ENCODE data around the gene IFNAR1. TPM values are rescaled to one million over a fixed set of nuclear protein-coding genes. Genes with fewer than 3 reads are reported as not detected.

The IFNAR1 gene
- total and polyA plus RNA-seq, 9 of the 15 experiments (the other 6 are each of a cell fraction or from before 2014, with no cell fraction given) = 8.6 to 31.8 (median 14.8) TPM

DNA sequence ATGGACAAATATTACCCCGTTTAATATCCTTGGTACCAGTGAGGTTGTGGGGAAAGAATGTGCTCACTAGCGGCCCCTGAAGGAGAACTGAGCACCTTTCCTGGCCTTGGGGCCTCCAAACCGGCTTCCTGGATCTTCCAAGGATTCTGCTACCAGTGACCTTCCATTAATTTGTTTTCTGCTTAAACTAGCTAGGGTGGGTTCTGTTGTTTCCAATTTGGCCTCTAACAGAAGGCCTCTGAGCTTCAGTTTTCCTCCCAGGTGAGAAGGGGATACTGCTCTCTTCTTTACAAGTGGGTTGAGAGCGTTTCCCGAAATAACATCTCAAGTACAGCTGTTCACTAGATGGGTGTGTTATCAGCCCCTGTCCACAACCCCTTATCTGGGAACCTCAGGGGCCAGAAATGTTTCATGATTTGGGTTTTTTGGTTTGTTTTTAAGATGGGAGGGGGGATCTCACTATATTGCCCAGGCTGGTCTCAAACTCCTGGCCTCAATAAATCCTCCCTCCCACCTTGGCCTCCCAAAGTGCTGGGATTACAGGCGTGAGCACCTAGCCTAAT, 61.5 kb downstream of the IFNAR1 start (continued):
- TF ChIP-seq, protein P1, sequence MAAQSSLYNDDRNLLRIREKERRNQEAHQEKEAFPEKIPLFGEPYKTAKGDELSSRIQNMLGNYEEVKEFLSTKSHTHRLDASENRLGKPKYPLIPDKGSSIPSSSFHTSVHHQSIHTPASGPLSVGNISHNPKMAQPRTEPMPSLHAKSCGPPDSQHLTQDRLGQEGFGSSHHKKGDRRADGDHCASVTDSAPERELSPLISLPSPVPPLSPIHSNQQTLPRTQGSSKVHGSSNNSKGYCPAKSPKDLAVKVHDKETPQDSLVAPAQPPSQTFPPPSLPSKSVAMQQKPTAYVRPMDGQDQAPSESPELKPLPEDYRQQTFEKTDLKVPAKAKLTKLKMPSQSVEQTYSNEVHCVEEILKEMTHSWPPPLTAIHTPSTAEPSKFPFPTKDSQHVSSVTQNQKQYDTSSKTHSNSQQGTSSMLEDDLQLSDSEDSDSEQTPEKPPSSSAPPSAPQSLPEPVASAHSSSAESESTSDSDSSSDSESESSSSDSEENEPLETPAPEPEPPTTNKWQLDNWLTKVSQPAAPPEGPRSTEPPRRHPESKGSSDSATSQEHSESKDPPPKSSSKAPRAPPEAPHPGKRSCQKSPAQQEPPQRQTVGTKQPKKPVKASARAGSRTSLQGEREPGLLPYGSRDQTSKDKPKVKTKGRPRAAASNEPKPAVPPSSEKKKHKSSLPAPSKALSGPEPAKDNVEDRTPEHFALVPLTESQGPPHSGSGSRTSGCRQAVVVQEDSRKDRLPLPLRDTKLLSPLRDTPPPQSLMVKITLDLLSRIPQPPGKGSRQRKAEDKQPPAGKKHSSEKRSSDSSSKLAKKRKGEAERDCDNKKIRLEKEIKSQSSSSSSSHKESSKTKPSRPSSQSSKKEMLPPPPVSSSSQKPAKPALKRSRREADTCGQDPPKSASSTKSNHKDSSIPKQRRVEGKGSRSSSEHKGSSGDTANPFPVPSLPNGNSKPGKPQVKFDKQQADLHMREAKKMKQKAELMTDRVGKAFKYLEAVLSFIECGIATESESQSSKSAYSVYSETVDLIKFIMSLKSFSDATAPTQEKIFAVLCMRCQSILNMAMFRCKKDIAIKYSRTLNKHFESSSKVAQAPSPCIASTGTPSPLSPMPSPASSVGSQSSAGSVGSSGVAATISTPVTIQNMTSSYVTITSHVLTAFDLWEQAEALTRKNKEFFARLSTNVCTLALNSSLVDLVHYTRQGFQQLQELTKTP (IDR thresholded peaks at IDR 0.05; ENCODE audit: low read depth in 1 of 2, partially characterized antibody in 2 of 2) = peak in 1 of 2 experiments; percentile 50
- TF ChIP-seq ZNF24 (IDR thresholded peaks at IDR 0.05) (no peak), MTA3 (IDR thresholded peaks at IDR 0.05; ENCODE audit: borderline replicate concordance) (peak; percentile 83), MCM3 (IDR thresholded peaks at IDR 0.05) (no peak), DDX20 (tag; IDR thresholded peaks at IDR 0.05; ENCODE audit: low read depth) (0 out of 2 replicates have a peak, but pooled peaks have one; percentile 21), GATAD2B (IDR thresholded peaks at IDR 0.05; ENCODE audit: borderline replicate concordance) (no peak; the same call in 1 of the 2 replicates), ZNF175 (CRISPR knock-in tag; IDR thresholded peaks at IDR 0.05; ENCODE audit: low read depth) (peak; percentile 73; the same call in 1 of the 2 replicates), CREM (IDR thresholded peaks at IDR 0.05; ENCODE audit: low read depth) (peak; percentile 64), ARNT (IDR thresholded peaks at IDR 0.05) (peak in 1 of 2 experiments; percentile 85; a peak in 3 of 4 replicates), RNF2 (IDR thresholded peaks at IDR 0.05) (0 out of 2 replicates have a peak, but pooled peaks have one; percentile 35), NEUROD1 (IDR thresholded peaks at IDR 0.05; ENCODE audit: borderline replicate concordance, low read depth, low read length, partially characterized antibody) (peak; percentile 61), HSF4 (CRISPR knock-in tag; IDR thresholded peaks at IDR 0.05; ENCODE audit: borderline replicate concordance) (no peak), NRF1 (conservative IDR thresholded peaks at IDR 0.05 in 1 of 2, IDR thresholded peaks at IDR 0.05 in 1 of 2) (0 out of 4 replicates have a peak, but pooled peaks of 1 of the 2 experiments have one; percentile 9), SREBF2 (CRISPR knock-in tag; IDR thresholded peaks at IDR 0.05) (no peak), TBL1XR1 (IDR thresholded peaks at IDR 0.05; ENCODE audit: low read length in 2 of 2) (peak in 1 of 2 experiments; percentile 93; a peak in 2 of 4 replicates), BCOR (IDR thresholded peaks at IDR 0.05) (peak; percentile 82), CTBP1 (IDR thresholded peaks at IDR 0.05; ENCODE audit: borderline replicate concordance) (peak; percentile 93), ZSCAN32 (CRISPR knock-in tag; IDR thresholded peaks at IDR 0.05) (no peak)
- TF ChIP-seq, protein P2, sequence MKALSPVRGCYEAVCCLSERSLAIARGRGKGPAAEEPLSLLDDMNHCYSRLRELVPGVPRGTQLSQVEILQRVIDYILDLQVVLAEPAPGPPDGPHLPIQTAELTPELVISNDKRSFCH (CRISPR knock-in tag; IDR thresholded peaks at IDR 0.05) = no peak
- TF ChIP-seq, protein P2 (tag; IDR thresholded peaks at IDR 0.05) = peak; percentile 44; the same call in 1 of the 2 replicates
- TF ChIP-seq, protein P3, sequence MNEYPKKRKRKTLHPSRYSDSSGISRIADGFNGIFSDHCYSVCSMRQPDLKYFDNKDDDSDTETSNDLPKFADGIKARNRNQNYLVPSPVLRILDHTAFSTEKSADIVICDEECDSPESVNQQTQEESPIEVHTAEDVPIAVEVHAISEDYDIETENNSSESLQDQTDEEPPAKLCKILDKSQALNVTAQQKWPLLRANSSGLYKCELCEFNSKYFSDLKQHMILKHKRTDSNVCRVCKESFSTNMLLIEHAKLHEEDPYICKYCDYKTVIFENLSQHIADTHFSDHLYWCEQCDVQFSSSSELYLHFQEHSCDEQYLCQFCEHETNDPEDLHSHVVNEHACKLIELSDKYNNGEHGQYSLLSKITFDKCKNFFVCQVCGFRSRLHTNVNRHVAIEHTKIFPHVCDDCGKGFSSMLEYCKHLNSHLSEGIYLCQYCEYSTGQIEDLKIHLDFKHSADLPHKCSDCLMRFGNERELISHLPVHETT (CRISPR knock-in tag; conservative IDR thresholded peaks at IDR 0.05 in 1 of 2, IDR thresholded peaks at IDR 0.05 in 1 of 2) = 0 out of 4 replicates have a peak, but pooled peaks of 1 of the 2 experiments have one; percentile 57
- TF ChIP-seq, protein P4, sequence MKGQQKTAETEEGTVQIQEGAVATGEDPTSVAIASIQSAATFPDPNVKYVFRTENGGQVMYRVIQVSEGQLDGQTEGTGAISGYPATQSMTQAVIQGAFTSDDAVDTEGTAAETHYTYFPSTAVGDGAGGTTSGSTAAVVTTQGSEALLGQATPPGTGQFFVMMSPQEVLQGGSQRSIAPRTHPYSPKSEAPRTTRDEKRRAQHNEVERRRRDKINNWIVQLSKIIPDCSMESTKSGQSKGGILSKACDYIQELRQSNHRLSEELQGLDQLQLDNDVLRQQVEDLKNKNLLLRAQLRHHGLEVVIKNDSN (CRISPR knock-in tag; IDR thresholded peaks at IDR 0.05) = no peak
